HepG2 (cell line): ENCODE measurements around the gene ZMYND10. TPM values are rescaled to one million over a fixed set of nuclear protein-coding genes. Genes with fewer than 3 reads are reported as not detected.
A peak's percentile ranks its signal among the peaks of the same experiment; 100 is the strongest.

Experiments
- BHLHE40 ChIP-seq: IDR thresholded peaks from 2 replicates; pipeline ENCODE4 v1.6.1; 2011; ENCODE audit warnings: low read length, improper control_type of control experiment
- CEBPG ChIP-seq: IDR thresholded peaks from 2 replicates; pipeline ENCODE4 v1.6.1; 2016
- GZF1 ChIP-seq: sonication (generic); formaldehyde crosslinking; IDR thresholded peaks from 2 replicates; pipeline ENCODE4 v1.5.1; 2020; ENCODE audit warnings: mild to moderate bottlenecking, missing genetic modification reagents
- HDAC2 ChIP-seq: sonication (generic); formaldehyde crosslinking; IDR thresholded peaks from 2 replicates; pipeline ENCODE4 v1.4.0; 2020; ENCODE audit warnings: missing genetic modification reagents
- KLF15 ChIP-seq: sonication (generic); formaldehyde crosslinking; IDR thresholded peaks from 2 replicates; pipeline ENCODE4 v1.8.1; 2023; ENCODE audit warnings: borderline replicate concordance, mild to moderate bottlenecking, inconsistent platforms, missing genetic modification reagents, mixed read lengths
- NCOA2 ChIP-seq: sonication (generic); formaldehyde crosslinking; IDR thresholded peaks from 2 replicates; pipeline ENCODE4 v1.8.0; 2022; ENCODE audit warnings: inconsistent platforms
- NFATC3 ChIP-seq: sonication (generic); formaldehyde crosslinking; IDR thresholded peaks from 2 replicates; pipeline ENCODE4 v1.5.1; 2020; ENCODE audit warnings: mild to moderate bottlenecking, missing genetic modification reagents
- PHF5A ChIP-seq: IDR thresholded peaks from one replicate; pipeline ENCODE4 v1.6.1; 2018; ENCODE audit warnings: low read depth, missing genetic modification reagents; ENCODE audit not compliant: unreplicated experiment
- SKI ChIP-seq: fragments of 450-650 bp; IDR thresholded peaks from one replicate; pipeline ENCODE4 v1.6.1; 2018; ENCODE audit warnings: mild to moderate bottlenecking; ENCODE audit not compliant: partially characterized antibody
- STAT5B ChIP-seq: sonication (generic); formaldehyde crosslinking; IDR thresholded peaks from 2 replicates; pipeline ENCODE4 v1.4.0; 2020; ENCODE audit warnings: missing genetic modification reagents
- THYN1 ChIP-seq: sonication (generic); formaldehyde crosslinking; IDR thresholded peaks from 2 replicates; pipeline ENCODE4 v1.8.1; 2023; ENCODE audit warnings: low read depth, mild to moderate bottlenecking, moderate library complexity, missing genetic modification reagents, borderline replicate concordance
- ZKSCAN1 ChIP-seq: fragments of 150-350 bp; IDR thresholded peaks from 2 replicates; pipeline ENCODE4 v1.6.1; 2014; ENCODE audit warnings: low read length
- ZNF354B ChIP-seq: sonication (generic); formaldehyde crosslinking; IDR thresholded peaks from 2 replicates; pipeline ENCODE4 v1.8.0; 2022; ENCODE audit warnings: mild to moderate bottlenecking, missing genetic modification reagents
- ZNF546 ChIP-seq: sonication (generic); formaldehyde crosslinking; conservative IDR thresholded peaks from 2 replicates; pipeline ENCODE4 v1.8.1; 2023; ENCODE audit warnings: mild to moderate bottlenecking, missing genetic modification reagents
- ZNF672 ChIP-seq: sonication (generic); formaldehyde crosslinking; IDR thresholded peaks from 2 replicates; pipeline ENCODE4 v1.8.1; 2022; ENCODE audit warnings: missing genetic modification reagents
- ZNF776 ChIP-seq: sonication (generic); formaldehyde crosslinking; IDR thresholded peaks from 2 replicates; pipeline ENCODE4 v1.4.0; 2020; ENCODE audit warnings: mild to moderate bottlenecking, missing genetic modification reagents
- polyA plus RNA-seq, 8 experiments: library from polyadenylated mRNA; depleted of rRNA in 3 of 8; stranded (reverse) in 7 of 8; unstranded in 1 of 8; fragments of >200 nt; fragmentation: Illumina TruSeq in 4 of 8; extraction: Trizol in 4 of 8; gene quantifications; 2 replicates each; pipeline versions ENCODE4 v1.2.1 to v1.2.3, GENCODE V29; 2011 to 2016; ENCODE audit warnings: low read depth in 4 of 8, missing spikeins in 1 of 8, mixed read lengths in 1 of 8; ENCODE audit not compliant: insufficient read depth in 1 of 8
- total RNA-seq, 5 experiments: library from RNA; depleted of rRNA; stranded (reverse); fragments of >200 nt; fragmentation: Illumina TruSeq; extraction: Trizol; gene quantifications; 2 replicates each; pipeline ENCODE4 v1.2.3, GENCODE V29; 2016; ENCODE audit warnings: low read depth in 1 of 5
- TF ChIP-seq, protein P1 (sequence below): sonication (generic); formaldehyde crosslinking; IDR thresholded peaks from 2 replicates; pipeline ENCODE4 v1.8.1; 2023; ENCODE audit warnings: mild to moderate bottlenecking, missing genetic modification reagents
- TF ChIP-seq, protein P2 (sequence below), 2 experiments: sonication (generic) in 1 of 2; formaldehyde crosslinking in 1 of 2; IDR thresholded peaks; 2 replicates each; pipeline versions ENCODE4 v1.4.0 to v1.6.1; 2016 to 2020; ENCODE audit warnings: borderline replicate concordance in 1 of 2, low read depth in 1 of 2, mild to moderate bottlenecking in 1 of 2, missing genetic modification reagents in 1 of 2

Gene ZMYND10
- total and polyA plus RNA-seq, 2 of the 13 experiments (the other 11 are each of a cell fraction or from before 2014, with no cell fraction given): 0.60 to 0.74 TPM

DNA sequence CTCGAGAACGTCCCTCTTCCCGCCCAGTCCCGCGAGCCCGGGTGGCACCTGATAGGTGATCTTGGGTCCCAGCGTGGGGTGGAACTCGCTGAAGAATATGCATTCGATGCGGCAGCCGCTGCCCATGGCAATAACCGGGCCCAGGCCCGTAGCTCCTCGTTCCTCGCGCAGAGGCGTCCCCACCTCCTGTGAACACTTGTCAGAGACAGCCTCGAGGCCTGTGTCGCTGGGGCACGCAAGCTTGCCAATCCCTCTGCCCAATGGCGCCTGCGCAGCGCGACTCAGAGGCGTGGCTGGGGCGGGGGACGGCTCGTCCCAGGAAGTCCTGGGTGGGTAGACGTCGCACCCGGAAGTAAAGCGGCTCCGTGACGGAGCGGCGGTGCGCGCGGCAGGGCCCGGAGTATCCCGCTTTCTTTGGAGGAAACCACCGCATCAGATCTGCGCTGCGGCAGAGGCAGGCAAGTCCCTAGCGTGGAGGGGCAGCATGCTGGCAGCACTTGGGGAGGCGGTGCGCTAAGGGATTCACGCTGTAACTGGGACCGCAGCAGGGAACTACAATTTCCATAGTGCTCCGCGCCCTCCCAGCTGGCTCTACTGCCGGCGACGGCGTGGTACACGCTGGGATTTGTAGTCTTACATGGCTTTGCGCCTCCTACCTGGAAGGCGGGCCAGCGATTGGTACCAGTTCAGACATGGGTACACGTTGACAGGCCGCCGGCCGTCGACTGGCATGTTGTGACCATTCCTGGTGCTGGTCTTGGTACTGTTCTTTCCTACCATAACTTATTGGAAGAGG, 5.2 kb upstream of the ZMYND10 start, which contains the start of the genes CYB561D2 and NPRL2 (continued):
- TF ChIP-seq PHF5A (CRISPR knock-in tag) (no peak), BHLHE40 (no peak), THYN1 (no peak), ZKSCAN1 (no peak), GZF1 (CRISPR knock-in tag) (peak; percentile 88), KLF15 (peak; percentile 96; the same call in 1 of the 2 replicates), NFATC3 (CRISPR knock-in tag) (peak; percentile 86; the same call in 1 of the 2 replicates), ZNF776 (CRISPR knock-in tag) (peak; percentile 97), ZNF546 (peak; percentile 98), STAT5B (CRISPR knock-in tag) (0 out of 2 replicates have a peak, but pooled peaks have one; percentile 13), ZNF672 (CRISPR knock-in tag) (0 out of 2 replicates have a peak, but pooled peaks have one; percentile 34), HDAC2 (peak; percentile 67), NCOA2 (CRISPR knock-in tag) (peak; percentile 63), ZNF354B (CRISPR knock-in tag) (peak; percentile 67; the same call in 1 of the 2 replicates), CEBPG (peak; percentile 61), SKI (no peak)
- TF ChIP-seq, protein P1, sequence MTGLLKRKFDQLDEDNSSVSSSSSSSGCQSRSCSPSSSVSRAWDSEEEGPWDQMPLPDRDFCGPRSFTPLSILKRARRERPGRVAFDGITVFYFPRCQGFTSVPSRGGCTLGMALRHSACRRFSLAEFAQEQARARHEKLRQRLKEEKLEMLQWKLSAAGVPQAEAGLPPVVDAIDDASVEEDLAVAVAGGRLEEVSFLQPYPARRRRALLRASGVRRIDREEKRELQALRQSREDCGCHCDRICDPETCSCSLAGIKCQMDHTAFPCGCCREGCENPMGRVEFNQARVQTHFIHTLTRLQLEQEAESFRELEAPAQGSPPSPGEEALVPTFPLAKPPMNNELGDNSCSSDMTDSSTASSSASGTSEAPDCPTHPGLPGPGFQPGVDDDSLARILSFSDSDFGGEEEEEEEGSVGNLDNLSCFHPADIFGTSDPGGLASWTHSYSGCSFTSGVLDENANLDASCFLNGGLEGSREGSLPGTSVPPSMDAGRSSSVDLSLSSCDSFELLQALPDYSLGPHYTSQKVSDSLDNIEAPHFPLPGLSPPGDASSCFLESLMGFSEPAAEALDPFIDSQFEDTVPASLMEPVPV (CRISPR knock-in tag): peak; percentile 98
- TF ChIP-seq, protein P2, sequence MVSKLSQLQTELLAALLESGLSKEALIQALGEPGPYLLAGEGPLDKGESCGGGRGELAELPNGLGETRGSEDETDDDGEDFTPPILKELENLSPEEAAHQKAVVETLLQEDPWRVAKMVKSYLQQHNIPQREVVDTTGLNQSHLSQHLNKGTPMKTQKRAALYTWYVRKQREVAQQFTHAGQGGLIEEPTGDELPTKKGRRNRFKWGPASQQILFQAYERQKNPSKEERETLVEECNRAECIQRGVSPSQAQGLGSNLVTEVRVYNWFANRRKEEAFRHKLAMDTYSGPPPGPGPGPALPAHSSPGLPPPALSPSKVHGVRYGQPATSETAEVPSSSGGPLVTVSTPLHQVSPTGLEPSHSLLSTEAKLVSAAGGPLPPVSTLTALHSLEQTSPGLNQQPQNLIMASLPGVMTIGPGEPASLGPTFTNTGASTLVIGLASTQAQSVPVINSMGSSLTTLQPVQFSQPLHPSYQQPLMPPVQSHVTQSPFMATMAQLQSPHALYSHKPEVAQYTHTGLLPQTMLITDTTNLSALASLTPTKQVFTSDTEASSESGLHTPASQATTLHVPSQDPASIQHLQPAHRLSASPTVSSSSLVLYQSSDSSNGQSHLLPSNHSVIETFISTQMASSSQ (IDR thresholded peaks at IDR 0.05; ENCODE audit: low read depth): 0 out of 2 replicates have a peak, but pooled peaks have one; percentile 18
- TF ChIP-seq, protein P2 (CRISPR knock-in tag; IDR thresholded peaks at IDR 0.05; ENCODE audit: borderline replicate concordance): no peak; the same call in 1 of the 2 replicates
